ENCODE results near the gene NCKAP5. TPM values are rescaled to one million over a fixed set of nuclear protein-coding genes. Genes with fewer than 3 reads are reported as not detected.

The NCKAP5 gene
- total RNA-seq, 5 donors from 2014 or later (not counting 1 experiment from before 2014, with no cell fraction given) = 0.06 TPM; not detected in 4

- H3K4me1 ChIP-seq (ENCODE audit: control insufficient read depth in 1 of 2, extremely low read depth in 1 of 2, insufficient read depth in 2 of 2, low read length in 2 of 2) = no peaks in the 10 kb centered on the region
- no peaks in the 10 kb centered on the region for H3K9me3 ChIP-seq
- Mint-ChIP-seq H3K27ac (no peak overlapping the region), H3K4me3 (no peak overlapping the region), H3K36me3 (no peaks in the 10 kb centered on the region), H3K4me1 (no peaks in the 10 kb centered on the region), H3K27me3 (no peaks in the 10 kb centered on the region), H3K9me3 (peaks cover 0 to 1% (median 0%) of the 10 kb centered on the region in 3 donors)
- ATAC-seq (replicated peaks in 1 of 4) = no peak
- POLR2A ChIA-PET = no interaction called here
- no peak for DNase-seq
- CTCF ChIA-PET = no interaction called here
- H3K27ac ChIP-seq (ENCODE audit: low read length) = no peak overlapping the region
- no peak overlapping the region for H3K4me3 ChIP-seq (ENCODE audit: control insufficient read depth in 1 of 2, extremely low read depth in 1 of 2, low read length in 1 of 2)
- 33% methylated on average over 1 of the region's 5 CpGs for WGBS (ENCODE audit: insufficient coverage)
- H3K36me3 ChIP-seq (ENCODE audit: control insufficient read depth in 2 of 2, extremely low read depth in 1 of 2, insufficient read depth in 1 of 2, low read length in 1 of 2) = no peaks in the 10 kb centered on the region
- H3K27me3 ChIP-seq (replicated peaks in 1 of 2; ENCODE audit: control insufficient read depth in 2 of 2, extremely low read depth in 1 of 2, insufficient read depth in 2 of 2, low read length in 1 of 2) = no peaks in the 10 kb centered on the region
Observed at GRCh38 chr2:133489641-133490410, 78.4 kb downstream of the NCKAP5 start.

DNA sequence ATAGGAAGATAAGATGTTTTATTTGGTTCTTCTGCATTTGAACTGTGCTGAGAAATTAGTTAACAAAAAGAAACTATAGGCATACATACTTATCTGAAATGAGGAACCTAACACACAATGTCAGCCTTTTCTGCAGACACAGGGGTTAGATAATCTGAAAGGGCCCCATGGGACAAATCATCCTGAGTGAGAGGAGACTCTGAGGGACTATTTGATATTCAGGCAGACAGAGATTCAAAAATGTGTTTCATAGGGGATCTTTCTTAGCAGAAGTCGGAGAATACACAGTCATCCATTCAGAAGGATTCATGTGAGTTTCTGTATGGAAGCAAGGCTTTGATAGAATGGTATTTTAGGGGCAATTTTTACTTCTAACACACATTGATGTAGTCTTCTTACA is 79.1 kb downstream of the NCKAP5 start:
- no peak for ATAC-seq (replicated peaks in 1 of 4)
- peaks cover 0 to 2% of the 10 kb centered on the region in 2 donors for H3K27me3 Mint-ChIP-seq
- no CpG with 5 or more reads among the region's 1 CpG for WGBS (ENCODE audit: insufficient coverage)

GRCh38 chr2:133486771-133487191 is 81.5 kb downstream of the NCKAP5 start:
- WGBS (ENCODE audit: insufficient coverage) = 39% methylated on average over 3 of the region's 5 CpGs
- no peaks in the 10 kb centered on the region for H3K36me3 Mint-ChIP-seq

More for the DNA sequence above, 79.1 kb downstream of the NCKAP5 start:
- H3K4me3 ChIP-seq (ENCODE audit: control insufficient read depth in 1 of 2, extremely low read depth in 1 of 2, low read length in 1 of 2) = no peak overlapping the region
- H3K36me3 Mint-ChIP-seq = no peaks in the 10 kb centered on the region
- no peaks in the 10 kb centered on the region for H3K36me3 ChIP-seq (ENCODE audit: control insufficient read depth in 2 of 2, extremely low read depth in 1 of 2, insufficient read depth in 1 of 2, low read length in 1 of 2)
- no peaks in the 10 kb centered on the region for H3K27me3 ChIP-seq (replicated peaks in 1 of 2; ENCODE audit: control insufficient read depth in 2 of 2, extremely low read depth in 1 of 2, insufficient read depth in 2 of 2, low read length in 1 of 2)
- no peaks in the 10 kb centered on the region for H3K4me1 ChIP-seq (ENCODE audit: control insufficient read depth in 1 of 2, extremely low read depth in 1 of 2, insufficient read depth in 2 of 2, low read length in 2 of 2)
- H3K4me1 Mint-ChIP-seq = no peaks in the 10 kb centered on the region
- H3K27ac ChIP-seq (ENCODE audit: low read length) = no peak overlapping the region
- no peaks in the 10 kb centered on the region for H3K9me3 ChIP-seq
- no peak overlapping the region for H3K27ac Mint-ChIP-seq
- DNase-seq = no peak
- no peak overlapping the region for H3K4me3 Mint-ChIP-seq
- H3K9me3 Mint-ChIP-seq = peaks cover 0 to 1% (median 0%) of the 10 kb centered on the region in 3 donors
- ChIA-PET CTCF (no interaction called here), POLR2A (no interaction called here)

DNA sequence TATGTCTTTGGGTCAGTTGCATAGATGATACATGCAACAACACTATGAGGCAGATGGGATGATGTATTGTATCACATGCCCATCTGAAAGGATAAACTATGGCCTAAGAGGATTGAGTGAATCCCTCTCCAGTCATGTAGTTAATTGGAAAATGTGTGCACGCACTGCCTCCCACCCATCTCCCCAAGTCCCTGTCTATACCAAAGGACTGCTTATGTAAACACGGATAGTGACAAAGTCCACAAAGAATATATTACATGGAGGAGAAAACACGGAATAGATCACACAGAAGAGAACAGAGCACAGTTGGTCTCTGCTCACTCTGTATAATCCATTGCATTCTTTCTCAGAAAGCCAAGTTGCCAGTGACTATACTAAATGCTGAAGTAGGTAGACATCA is 82.4 kb downstream of the NCKAP5 start:
- Mint-ChIP-seq H3K4me3 (no peak overlapping the region), H3K27ac (no peak overlapping the region), H3K36me3 (no peaks in the 10 kb centered on the region), H3K4me1 (no peaks in the 10 kb centered on the region), H3K9me3 (peaks cover 0 to 1% (median 0%) of the 10 kb centered on the region in 3 donors), H3K27me3 (peaks cover 0 to 8% of the 10 kb centered on the region in 2 donors)
- DNase-seq = no peak
- no peak overlapping the region for H3K27ac ChIP-seq (ENCODE audit: low read length)
- no peaks in the 10 kb centered on the region for H3K36me3 ChIP-seq (ENCODE audit: control insufficient read depth in 2 of 2, extremely low read depth in 1 of 2, insufficient read depth in 1 of 2, low read length in 1 of 2)
- 0% methylated on average over 1 of the region's 3 CpGs for WGBS (ENCODE audit: insufficient coverage)
- H3K9me3 ChIP-seq = no peaks in the 10 kb centered on the region
- ChIA-PET POLR2A (no interaction called here), CTCF (no interaction called here)
- ATAC-seq (replicated peaks in 1 of 4) = no peak
- H3K27me3 ChIP-seq (replicated peaks in 1 of 2; ENCODE audit: control insufficient read depth in 2 of 2, extremely low read depth in 1 of 2, insufficient read depth in 2 of 2, low read length in 1 of 2) = no peaks in the 10 kb centered on the region
- H3K4me3 ChIP-seq (ENCODE audit: control insufficient read depth in 1 of 2, extremely low read depth in 1 of 2, low read length in 1 of 2) = no peak overlapping the region
- no peaks in the 10 kb centered on the region for H3K4me1 ChIP-seq (ENCODE audit: control insufficient read depth in 1 of 2, extremely low read depth in 1 of 2, insufficient read depth in 2 of 2, low read length in 2 of 2)

More at GRCh38 chr2:133486771-133487191, 81.5 kb downstream of the NCKAP5 start:
- ATAC-seq (replicated peaks in 1 of 4) (no peak), DNase-seq (no peak)
- Mint-ChIP-seq H3K4me3 (no peak overlapping the region), H3K27ac (no peak overlapping the region), H3K4me1 (no peaks in the 10 kb centered on the region), H3K27me3 (peaks cover 0 to 8% of the 10 kb centered on the region in 2 donors), H3K9me3 (peaks cover 0 to 1% (median 0%) of the 10 kb centered on the region in 3 donors)
- ChIA-PET POLR2A (no interaction called here), CTCF (no interaction called here)
- no peak overlapping the region for H3K27ac ChIP-seq (ENCODE audit: low read length)
- H3K4me3 ChIP-seq (ENCODE audit: control insufficient read depth in 1 of 2, extremely low read depth in 1 of 2, low read length in 1 of 2) = no peak overlapping the region
- no peaks in the 10 kb centered on the region for H3K9me3 ChIP-seq
- H3K27me3 ChIP-seq (replicated peaks in 1 of 2; ENCODE audit: control insufficient read depth in 2 of 2, extremely low read depth in 1 of 2, insufficient read depth in 2 of 2, low read length in 1 of 2) = no peaks in the 10 kb centered on the region
- no peaks in the 10 kb centered on the region for H3K36me3 ChIP-seq (ENCODE audit: control insufficient read depth in 2 of 2, extremely low read depth in 1 of 2, insufficient read depth in 1 of 2, low read length in 1 of 2)
- H3K4me1 ChIP-seq (ENCODE audit: control insufficient read depth in 1 of 2, extremely low read depth in 1 of 2, insufficient read depth in 2 of 2, low read length in 2 of 2) = no peaks in the 10 kb centered on the region

DNA sequence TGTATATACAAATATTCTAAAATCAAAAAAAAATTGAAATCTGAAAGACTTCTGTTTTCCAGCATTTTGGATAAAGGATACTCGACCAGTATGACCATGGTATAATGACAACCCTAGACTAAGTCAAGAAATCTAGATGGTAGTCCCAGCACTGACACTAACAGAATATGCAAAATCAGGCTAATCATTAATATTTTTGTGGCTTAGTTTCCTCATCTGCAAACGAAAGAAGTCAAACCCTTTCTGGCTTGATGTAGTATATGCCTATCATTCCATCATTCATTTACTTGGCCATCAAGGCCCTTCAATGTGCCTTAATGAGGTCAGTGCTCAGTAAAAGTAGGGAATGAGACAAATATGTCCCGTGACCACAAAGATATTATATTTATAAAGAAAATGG is 83.5 kb downstream of the NCKAP5 start:
- no peak overlapping the region for H3K4me3 Mint-ChIP-seq
- H3K27ac Mint-ChIP-seq = no peak overlapping the region
- Histone ChIP-seq H3K9me3 (no peaks in the 10 kb centered on the region), H3K4me1 (ENCODE audit: control insufficient read depth in 1 of 2, extremely low read depth in 1 of 2, insufficient read depth in 2 of 2, low read length in 2 of 2) (no peaks in the 10 kb centered on the region), H3K27me3 (replicated peaks in 1 of 2; ENCODE audit: control insufficient read depth in 2 of 2, extremely low read depth in 1 of 2, insufficient read depth in 2 of 2, low read length in 1 of 2) (no peaks in the 10 kb centered on the region), H3K27ac (ENCODE audit: low read length) (no peak overlapping the region), H3K4me3 (ENCODE audit: control insufficient read depth in 1 of 2, extremely low read depth in 1 of 2, low read length in 1 of 2) (no peak overlapping the region), H3K36me3 (ENCODE audit: control insufficient read depth in 2 of 2, extremely low read depth in 1 of 2, insufficient read depth in 1 of 2, low read length in 1 of 2) (no peaks in the 10 kb centered on the region)
- H3K36me3 Mint-ChIP-seq = no peaks in the 10 kb centered on the region
- ChIA-PET POLR2A (no interaction called here), CTCF (no interaction called here)
- no CpG with 5 or more reads among the region's 3 CpGs for WGBS (ENCODE audit: insufficient coverage)
- DNase-seq (no peak), ATAC-seq (replicated peaks in 1 of 4) (no peak)
- H3K9me3 Mint-ChIP-seq = peaks cover 0 to 1% (median 0%) of the 10 kb centered on the region in 3 donors
- peaks cover 0 to 8% of the 10 kb centered on the region in 2 donors for H3K27me3 Mint-ChIP-seq
- no peaks in the 10 kb centered on the region for H3K4me1 Mint-ChIP-seq

- no peak overlapping the region for H3K27ac ChIP-seq (ENCODE audit: low read length)
- Mint-ChIP-seq H3K27ac (no peak overlapping the region), H3K9me3 (peaks cover 0 to 1% (median 0%) of the 10 kb centered on the region in 3 donors), H3K27me3 (peaks cover 0 to 8% of the 10 kb centered on the region in 2 donors), H3K36me3 (no peaks in the 10 kb centered on the region), H3K4me3 (no peak overlapping the region), H3K4me1 (no peaks in the 10 kb centered on the region)
- H3K9me3 ChIP-seq = no peaks in the 10 kb centered on the region
- no peaks in the 10 kb centered on the region for H3K27me3 ChIP-seq (replicated peaks in 1 of 2; ENCODE audit: control insufficient read depth in 2 of 2, extremely low read depth in 1 of 2, insufficient read depth in 2 of 2, low read length in 1 of 2)
- H3K4me1 ChIP-seq (ENCODE audit: control insufficient read depth in 1 of 2, extremely low read depth in 1 of 2, insufficient read depth in 2 of 2, low read length in 2 of 2) = no peaks in the 10 kb centered on the region
- DNase-seq (no peak), ATAC-seq (replicated peaks in 1 of 4) (no peak)
- ChIA-PET CTCF (no interaction called here), POLR2A (no interaction called here)
- WGBS (ENCODE audit: insufficient coverage) = 83% methylated on average over 3 of the region's 3 CpGs
- no peak overlapping the region for H3K4me3 ChIP-seq (ENCODE audit: control insufficient read depth in 1 of 2, extremely low read depth in 1 of 2, low read length in 1 of 2)
- no peaks in the 10 kb centered on the region for H3K36me3 ChIP-seq (ENCODE audit: control insufficient read depth in 2 of 2, extremely low read depth in 1 of 2, insufficient read depth in 1 of 2, low read length in 1 of 2)
Observed at GRCh38 chr2:133484106-133484505, 84.2 kb downstream of the NCKAP5 start.

All from T-cell (primary cell).